Stimulated activated CD4-positive, alpha-beta T cell treated with anti-CD3 and anti-CD28 coated beads, Interleukin-4, amount 100 ng/mL, for 4 hours (primary cell): ENCODE data around the gene GNG4.
A peak's percentile ranks its signal among the peaks of the same experiment; 100 is the strongest.

Source experiments
- DNase-seq, 2 experiments: peaks; one replicate each; pipeline ENCODE4 v3.0.0-alpha.2; 2020

GNG4 gene

GRCh38 chr1:235649368-235650163, at the start of gene GNG4:
Gene GNG4 (minus strand): TSS chr1:235649784. CDS start chr1:235583838, 65,946 bp downstream.
- peak; percentile 36 to 45 for DNase-seq

GRCh38 chr1:235697508-235697907, 47.9 kb upstream of the GNG4 start:
- no peak for DNase-seq

- no peak for DNase-seq
These were observed 39.8 kb upstream of the GNG4 start for GRCh38 chr1:235689356-235689755.

GRCh38 chr1:235688096-235688495, 38.5 kb upstream of the GNG4 start:
- no peak for DNase-seq

GRCh38 chr1:235683653-235684052, 34.1 kb upstream of the GNG4 start:
- DNase-seq = no peak

- DNase-seq = no peak
These were observed 32.6 kb upstream of the GNG4 start for GRCh38 chr1:235682216-235682615.

- DNase-seq = no peak
These were observed 30.1 kb upstream of the GNG4 start for GRCh38 chr1:235679644-235680043.

GRCh38 chr1:235679005-235679404, 29.4 kb upstream of the GNG4 start:
- no peak for DNase-seq

- no peak for DNase-seq
These were observed 25.7 kb upstream of the GNG4 start for GRCh38 chr1:235675152-235675890.

GRCh38 chr1:235673981-235674380, 24.4 kb upstream of the GNG4 start:
- DNase-seq = no peak

GRCh38 chr1:235671992-235672391, 22.4 kb upstream of the GNG4 start:
- no peak for DNase-seq

GRCh38 chr1:235670157-235670776, 20.7 kb upstream of the GNG4 start:
- no peak for DNase-seq

GRCh38 chr1:235669277-235669676, 19.7 kb upstream of the GNG4 start:
- DNase-seq = no peak

- DNase-seq = no peak
These were observed 14.0 kb upstream of the GNG4 start for GRCh38 chr1:235663628-235664027.

GRCh38 chr1:235661568-235661967, 12.0 kb upstream of the GNG4 start:
- DNase-seq = no peak

- DNase-seq = no peak
These were observed 9.7 kb upstream of the GNG4 start for GRCh38 chr1:235659186-235659771.

- DNase-seq = no peak
These were observed 8.4 kb upstream of the GNG4 start for GRCh38 chr1:235657747-235658526.

- no peak for DNase-seq
These were observed 7.7 kb upstream of the GNG4 start for GRCh38 chr1:235657269-235657668.

- DNase-seq = no peak
These were observed 2.8 kb upstream of the GNG4 start for GRCh38 chr1:235652364-235652763.

GRCh38 chr1:235651170-235651806, 1.7 kb upstream of the GNG4 start:
- no peak for DNase-seq

- DNase-seq = no peak
These were observed 971 bp upstream of the GNG4 start for GRCh38 chr1:235650341-235651169.
